22Rv1 (cell line): ENCODE results near the gene ELF2.

ENCODE experiments used
- ZFX ChIP-seq: fragments of 450-650 bp; IDR thresholded peaks from 2 replicates; pipeline ENCODE4 v1.6.1; 2017; ENCODE audit warnings: antibody characterized with exemption, borderline replicate concordance
- TF ChIP-seq, protein P1 (sequence below): fragments of 450-650 bp; IDR thresholded peaks from 2 replicates; pipeline ENCODE4 v1.5.1; 2017; ENCODE audit warnings: mild to moderate bottlenecking

DNA sequence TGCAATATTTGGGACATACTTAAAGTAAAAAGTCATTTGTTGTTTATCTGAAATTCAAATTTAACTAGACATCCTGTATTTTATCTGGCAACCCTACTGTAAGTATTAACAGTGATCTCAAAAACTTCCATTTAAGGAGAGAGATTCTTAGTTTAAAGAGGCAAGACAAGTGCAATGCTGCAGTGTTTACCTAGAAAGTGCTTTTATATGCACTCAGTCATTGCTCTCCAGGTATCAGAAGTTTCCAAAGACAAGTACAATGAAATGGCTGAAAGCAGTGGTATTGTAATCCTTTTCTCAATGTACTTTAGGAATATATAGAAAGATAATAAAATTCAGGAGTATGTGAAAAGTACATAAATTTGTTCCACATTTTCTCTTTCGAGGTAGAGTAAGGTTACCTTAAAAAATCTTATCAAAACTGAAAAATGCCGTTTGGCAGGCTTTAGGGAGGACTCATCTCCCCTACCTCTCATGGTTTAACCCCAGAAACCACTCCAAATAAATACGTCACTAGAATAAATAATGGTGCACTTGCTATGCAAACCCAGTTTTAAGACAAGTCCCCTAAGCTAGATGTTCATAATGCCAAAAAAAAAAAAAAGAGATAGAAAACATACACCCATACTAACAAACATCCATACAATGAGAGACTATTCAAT lies 45.7 kb downstream of the ELF2 start:
- TF ChIP-seq, protein P1, sequence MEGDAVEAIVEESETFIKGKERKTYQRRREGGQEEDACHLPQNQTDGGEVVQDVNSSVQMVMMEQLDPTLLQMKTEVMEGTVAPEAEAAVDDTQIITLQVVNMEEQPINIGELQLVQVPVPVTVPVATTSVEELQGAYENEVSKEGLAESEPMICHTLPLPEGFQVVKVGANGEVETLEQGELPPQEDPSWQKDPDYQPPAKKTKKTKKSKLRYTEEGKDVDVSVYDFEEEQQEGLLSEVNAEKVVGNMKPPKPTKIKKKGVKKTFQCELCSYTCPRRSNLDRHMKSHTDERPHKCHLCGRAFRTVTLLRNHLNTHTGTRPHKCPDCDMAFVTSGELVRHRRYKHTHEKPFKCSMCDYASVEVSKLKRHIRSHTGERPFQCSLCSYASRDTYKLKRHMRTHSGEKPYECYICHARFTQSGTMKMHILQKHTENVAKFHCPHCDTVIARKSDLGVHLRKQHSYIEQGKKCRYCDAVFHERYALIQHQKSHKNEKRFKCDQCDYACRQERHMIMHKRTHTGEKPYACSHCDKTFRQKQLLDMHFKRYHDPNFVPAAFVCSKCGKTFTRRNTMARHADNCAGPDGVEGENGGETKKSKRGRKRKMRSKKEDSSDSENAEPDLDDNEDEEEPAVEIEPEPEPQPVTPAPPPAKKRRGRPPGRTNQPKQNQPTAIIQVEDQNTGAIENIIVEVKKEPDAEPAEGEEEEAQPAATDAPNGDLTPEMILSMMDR: no peak
- no peak for TF ChIP-seq ZFX
